Measurements from ENCODE around the gene GOLGA8B. TPM values are rescaled to one million over a fixed set of nuclear protein-coding genes. Genes with fewer than 3 reads are reported as not detected.

GOLGA8B gene
- total and polyA plus RNA-seq, 2 experiments from 2014 or later = 38.7 to 45.8 TPM

DNA sequence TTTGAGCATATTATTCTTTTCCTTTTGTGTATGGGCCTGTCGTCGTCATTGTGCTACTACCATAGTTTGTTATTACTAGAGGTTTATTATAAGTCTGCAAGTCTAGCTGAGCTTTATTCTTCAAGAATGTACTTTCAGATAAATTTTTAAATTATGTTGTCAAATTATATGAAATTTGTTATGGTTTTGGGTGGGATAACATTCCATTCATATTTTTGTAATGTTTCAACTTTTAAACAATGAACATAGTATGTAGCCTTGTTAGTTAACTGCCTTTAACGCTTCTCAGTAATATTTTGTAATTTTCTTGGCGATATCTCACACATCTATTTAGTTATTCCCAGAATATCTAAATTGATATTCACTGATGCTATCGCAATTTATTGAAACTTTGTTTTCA lies 41.6 kb upstream of the GOLGA8B start:
- Histone ChIP-seq H3K9me2 (replicated peaks; ENCODE audit: insufficient read depth) (no peaks in the 10 kb centered on the region), H4K20me1 (ENCODE audit: insufficient read depth, poor library complexity, severe bottlenecking) (no peaks in the 10 kb centered on the region), H3K4me2 (no peak overlapping the region), H3K4me3 (no peak overlapping the region), H2AFZ (no peak overlapping the region), H3K79me2 (no peaks in the 10 kb centered on the region), H3K4me1 (ENCODE audit: insufficient read depth) (no peaks in the 10 kb centered on the region), H3K36me3 (replicated peaks; ENCODE audit: insufficient read depth, low read depth) (no peaks in the 10 kb centered on the region), H3K27ac (no peak overlapping the region), H3K9me3 (ENCODE audit: low read depth) (no peaks in the 10 kb centered on the region), H3K27me3 (peaks cover 6% of the 10 kb centered on the region)
- TF ChIP-seq, protein P1, sequence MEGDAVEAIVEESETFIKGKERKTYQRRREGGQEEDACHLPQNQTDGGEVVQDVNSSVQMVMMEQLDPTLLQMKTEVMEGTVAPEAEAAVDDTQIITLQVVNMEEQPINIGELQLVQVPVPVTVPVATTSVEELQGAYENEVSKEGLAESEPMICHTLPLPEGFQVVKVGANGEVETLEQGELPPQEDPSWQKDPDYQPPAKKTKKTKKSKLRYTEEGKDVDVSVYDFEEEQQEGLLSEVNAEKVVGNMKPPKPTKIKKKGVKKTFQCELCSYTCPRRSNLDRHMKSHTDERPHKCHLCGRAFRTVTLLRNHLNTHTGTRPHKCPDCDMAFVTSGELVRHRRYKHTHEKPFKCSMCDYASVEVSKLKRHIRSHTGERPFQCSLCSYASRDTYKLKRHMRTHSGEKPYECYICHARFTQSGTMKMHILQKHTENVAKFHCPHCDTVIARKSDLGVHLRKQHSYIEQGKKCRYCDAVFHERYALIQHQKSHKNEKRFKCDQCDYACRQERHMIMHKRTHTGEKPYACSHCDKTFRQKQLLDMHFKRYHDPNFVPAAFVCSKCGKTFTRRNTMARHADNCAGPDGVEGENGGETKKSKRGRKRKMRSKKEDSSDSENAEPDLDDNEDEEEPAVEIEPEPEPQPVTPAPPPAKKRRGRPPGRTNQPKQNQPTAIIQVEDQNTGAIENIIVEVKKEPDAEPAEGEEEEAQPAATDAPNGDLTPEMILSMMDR (IDR thresholded peaks at IDR 0.05; ENCODE audit: poor library complexity) = no peak
- TF ChIP-seq EZH2 (IDR thresholded peaks at IDR 0.05; ENCODE audit: borderline replicate concordance) (no peak), EZH2phosphoT487 (IDR thresholded peaks at IDR 0.05; ENCODE audit: low read depth, severe bottlenecking, unreplicated experiment) (no peak)
- DNase-seq (ENCODE audit: low spot score) = no peak
- 87% methylated on average over 5 of the region's 5 CpGs for WGBS (ENCODE audit: low lambda C conversion rate, missing lambda C conversion rate)

DNA sequence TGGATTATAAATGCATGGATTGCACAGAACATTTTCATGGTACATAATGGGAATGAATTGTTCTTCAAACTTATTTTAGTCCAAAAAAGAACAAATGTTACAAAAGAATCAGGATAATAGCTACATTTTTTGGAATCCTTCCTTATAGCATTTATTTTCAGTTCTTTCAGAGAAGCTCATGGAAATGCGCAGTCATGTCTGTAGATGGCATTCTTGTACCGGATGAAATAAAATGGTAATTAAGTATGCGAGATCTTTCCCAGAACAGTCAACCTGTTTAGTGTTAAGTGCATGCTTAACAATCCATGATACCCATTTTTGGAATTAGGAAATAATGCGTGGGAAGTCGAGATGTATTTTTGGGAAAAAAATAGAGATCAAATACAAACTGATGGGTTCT lies 38.2 kb upstream of the GOLGA8B start:
- H3K36me3 ChIP-seq (replicated peaks; ENCODE audit: insufficient read depth, low read depth) = no peaks in the 10 kb centered on the region
- 68% methylated on average over 5 of the region's 5 CpGs for WGBS (ENCODE audit: low lambda C conversion rate, missing lambda C conversion rate)
- H3K4me1 ChIP-seq (ENCODE audit: insufficient read depth) = no peaks in the 10 kb centered on the region
- no peak overlapping the region for H3K27ac ChIP-seq
- no peak for DNase-seq (ENCODE audit: low spot score)
- no peak overlapping the region for H3K4me3 ChIP-seq
- H3K79me2 ChIP-seq = no peaks in the 10 kb centered on the region
- peaks cover 6% of the 10 kb centered on the region for H3K27me3 ChIP-seq
- no peak overlapping the region for H3K4me2 ChIP-seq
- no peaks in the 10 kb centered on the region for H3K9me2 ChIP-seq (replicated peaks; ENCODE audit: insufficient read depth)
- no peaks in the 10 kb centered on the region for H3K9me3 ChIP-seq (ENCODE audit: low read depth)
- TF ChIP-seq EZH2 (IDR thresholded peaks at IDR 0.05; ENCODE audit: borderline replicate concordance) (no peak), EZH2phosphoT487 (IDR thresholded peaks at IDR 0.05; ENCODE audit: low read depth, severe bottlenecking, unreplicated experiment) (no peak)
- TF ChIP-seq, protein P1 (IDR thresholded peaks at IDR 0.05; ENCODE audit: poor library complexity) = peak; percentile 46
- no peak overlapping the region for H2AFZ ChIP-seq
- no peaks in the 10 kb centered on the region for H4K20me1 ChIP-seq (ENCODE audit: insufficient read depth, poor library complexity, severe bottlenecking)

DNA sequence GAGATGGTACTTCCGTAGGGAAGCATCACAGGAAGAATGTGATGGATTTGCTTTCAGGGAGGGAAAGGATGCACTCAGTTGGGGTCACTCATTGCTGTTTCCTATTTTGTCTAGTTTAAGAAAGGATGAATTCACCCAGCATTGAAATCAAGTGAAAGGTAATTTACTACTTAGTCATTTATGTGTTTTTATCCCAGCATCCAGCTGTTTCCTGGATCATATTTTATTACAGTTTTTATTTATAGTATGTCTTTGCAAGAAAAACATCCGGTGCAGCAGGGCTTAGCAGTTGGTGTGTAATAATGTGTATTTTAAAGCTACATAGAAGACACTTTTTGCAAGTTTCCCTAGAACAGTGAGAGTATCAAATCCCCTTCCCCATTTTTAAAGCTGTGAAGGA lies 37.4 kb upstream of the GOLGA8B start:
- Histone ChIP-seq H3K27ac (no peak overlapping the region), H3K36me3 (replicated peaks; ENCODE audit: insufficient read depth, low read depth) (no peaks in the 10 kb centered on the region), H2AFZ (no peak overlapping the region), H3K9me3 (ENCODE audit: low read depth) (no peaks in the 10 kb centered on the region), H4K20me1 (ENCODE audit: insufficient read depth, poor library complexity, severe bottlenecking) (no peaks in the 10 kb centered on the region), H3K4me1 (ENCODE audit: insufficient read depth) (no peaks in the 10 kb centered on the region), H3K4me2 (no peak overlapping the region), H3K4me3 (no peak overlapping the region), H3K79me2 (no peaks in the 10 kb centered on the region), H3K27me3 (peaks cover 6% of the 10 kb centered on the region), H3K9me2 (replicated peaks; ENCODE audit: insufficient read depth) (no peaks in the 10 kb centered on the region)
- TF ChIP-seq EZH2phosphoT487 (IDR thresholded peaks at IDR 0.05; ENCODE audit: low read depth, severe bottlenecking, unreplicated experiment) = no peak
- TF ChIP-seq, protein P1 (IDR thresholded peaks at IDR 0.05; ENCODE audit: poor library complexity) = no peak
- WGBS (ENCODE audit: low lambda C conversion rate, missing lambda C conversion rate) = 59% methylated on average over 2 of the region's 2 CpGs
- no peak for DNase-seq (ENCODE audit: low spot score)

DNA sequence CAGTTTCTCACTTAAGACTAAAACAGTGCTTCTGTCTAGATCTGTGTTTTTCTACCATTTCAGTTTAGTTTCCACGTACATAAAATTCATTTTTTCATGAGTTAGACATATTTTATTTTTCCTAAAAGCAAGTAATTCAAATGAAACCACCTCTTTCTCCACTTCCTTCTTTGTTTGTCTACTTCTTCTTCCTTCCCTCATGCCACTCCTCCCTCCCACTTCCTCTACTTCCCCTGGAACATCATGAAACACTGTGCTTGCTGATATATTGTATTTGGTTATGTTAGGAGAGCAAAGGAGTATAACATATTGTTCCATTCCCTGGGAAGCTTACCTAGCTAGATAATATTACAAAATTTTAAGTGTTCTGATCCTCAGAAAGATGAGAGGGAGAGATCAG lies 36.7 kb upstream of the GOLGA8B start:
- Histone ChIP-seq H3K9me3 (ENCODE audit: low read depth) (no peaks in the 10 kb centered on the region), H3K4me2 (no peak overlapping the region), H3K27me3 (peaks cover 6% of the 10 kb centered on the region), H3K79me2 (no peaks in the 10 kb centered on the region), H2AFZ (no peak overlapping the region), H3K27ac (no peak overlapping the region), H3K36me3 (replicated peaks; ENCODE audit: insufficient read depth, low read depth) (no peaks in the 10 kb centered on the region), H4K20me1 (ENCODE audit: insufficient read depth, poor library complexity, severe bottlenecking) (no peaks in the 10 kb centered on the region), H3K9me2 (replicated peaks; ENCODE audit: insufficient read depth) (no peaks in the 10 kb centered on the region), H3K4me1 (ENCODE audit: insufficient read depth) (no peaks in the 10 kb centered on the region), H3K4me3 (no peak overlapping the region)
- WGBS (ENCODE audit: low lambda C conversion rate, missing lambda C conversion rate) = 6% methylated on average over 1 of the region's 1 CpG
- no peak for DNase-seq (ENCODE audit: low spot score)
- TF ChIP-seq, protein P1 (IDR thresholded peaks at IDR 0.05; ENCODE audit: poor library complexity) = no peak
- TF ChIP-seq EZH2 (IDR thresholded peaks at IDR 0.05; ENCODE audit: borderline replicate concordance) (no peak), EZH2phosphoT487 (IDR thresholded peaks at IDR 0.05; ENCODE audit: low read depth, severe bottlenecking, unreplicated experiment) (no peak)
